ENCODE measurements around the gene WWC1. TPM values are rescaled to one million over a fixed set of nuclear protein-coding genes. Genes with fewer than 3 reads are reported as not detected.

WWC1 gene
- total RNA-seq, 1 experiment from 2014 or later = 108 TPM

DNA sequence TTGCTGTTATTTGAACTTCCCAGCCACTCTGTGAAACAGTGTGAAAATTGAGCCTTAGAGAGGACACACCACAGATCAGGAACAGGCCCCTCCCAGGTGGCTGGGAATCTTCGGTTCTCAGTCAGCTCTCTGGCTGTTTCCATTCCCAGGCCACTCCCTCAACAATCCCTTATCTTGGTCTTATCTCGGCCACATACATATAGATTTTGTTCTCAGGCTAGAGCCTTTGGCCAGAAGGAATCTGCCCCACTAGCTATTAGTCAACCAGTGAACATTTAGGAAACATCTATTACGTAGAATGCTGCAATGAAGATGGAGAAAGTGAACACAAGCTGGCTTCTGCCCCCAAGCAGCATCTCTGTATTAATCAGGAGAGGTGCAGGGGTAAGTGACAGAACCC, 21.0 kb upstream of the WWC1 start:
- ChIA-PET POLR2A (interaction anchor here (0.7 to 1.3 kb wide), 7 partner anchors 12 to 58 kb away, joined by 3 to 11 read pairs (median 3); partner anchors contain the start of gene WWC1), CTCF (interaction anchor here (0.5 to 3.4 kb wide), 13 partner anchors 11 to 188 kb away, joined by 3 to 25 read pairs (median 5); partner anchors contain the start of gene WWC1)
- H3K27ac Mint-ChIP-seq (ENCODE audit: unreplicated experiment) = peak overlapping the region; percentile 86
- H3K9me3 Mint-ChIP-seq (ENCODE audit: unreplicated experiment) = no peaks in the 10 kb centered on the region
- no TSS peak for BruUV-seq (replicated peaks)
- no peak overlapping the region for H3K4me3 ChIP-seq (ENCODE audit: low read depth, low read length)
- no peaks in the 10 kb centered on the region for H3K9me3 ChIP-seq
- intact Hi-C loops (cut with micrococcal nuclease; ENCODE audit: unreplicated experiment) = loop anchor here (1.0 to 10.0 kb wide), 7 partner anchors 18 to 304 kb away; partner anchors contain the start of gene PANK3
- no peaks in the 10 kb centered on the region for H3K36me3 ChIP-seq (ENCODE audit: control insufficient read depth, insufficient read depth, low read length)
- H3K27me3 ChIP-seq (replicated peaks; ENCODE audit: control insufficient read depth, insufficient read depth, low read length) = no peaks in the 10 kb centered on the region
- H3K36me3 Mint-ChIP-seq (ENCODE audit: insufficient read depth, unreplicated experiment) = peaks cover 8% of the 10 kb centered on the region
- H3K27me3 Mint-ChIP-seq (ENCODE audit: insufficient read depth, unreplicated experiment) = no peaks in the 10 kb centered on the region
- TF ChIP-seq, protein P1, sequence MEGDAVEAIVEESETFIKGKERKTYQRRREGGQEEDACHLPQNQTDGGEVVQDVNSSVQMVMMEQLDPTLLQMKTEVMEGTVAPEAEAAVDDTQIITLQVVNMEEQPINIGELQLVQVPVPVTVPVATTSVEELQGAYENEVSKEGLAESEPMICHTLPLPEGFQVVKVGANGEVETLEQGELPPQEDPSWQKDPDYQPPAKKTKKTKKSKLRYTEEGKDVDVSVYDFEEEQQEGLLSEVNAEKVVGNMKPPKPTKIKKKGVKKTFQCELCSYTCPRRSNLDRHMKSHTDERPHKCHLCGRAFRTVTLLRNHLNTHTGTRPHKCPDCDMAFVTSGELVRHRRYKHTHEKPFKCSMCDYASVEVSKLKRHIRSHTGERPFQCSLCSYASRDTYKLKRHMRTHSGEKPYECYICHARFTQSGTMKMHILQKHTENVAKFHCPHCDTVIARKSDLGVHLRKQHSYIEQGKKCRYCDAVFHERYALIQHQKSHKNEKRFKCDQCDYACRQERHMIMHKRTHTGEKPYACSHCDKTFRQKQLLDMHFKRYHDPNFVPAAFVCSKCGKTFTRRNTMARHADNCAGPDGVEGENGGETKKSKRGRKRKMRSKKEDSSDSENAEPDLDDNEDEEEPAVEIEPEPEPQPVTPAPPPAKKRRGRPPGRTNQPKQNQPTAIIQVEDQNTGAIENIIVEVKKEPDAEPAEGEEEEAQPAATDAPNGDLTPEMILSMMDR (IDR thresholded peaks at IDR 0.05; ENCODE audit: insufficient read depth in 1 of 2, low read depth in 1 of 2, low read length in 1 of 2, severe bottlenecking in 1 of 2, unreplicated experiment in 1 of 2) = no peak
- peak; percentile 85 to 91 for DNase-seq
- H3K4me1 Mint-ChIP-seq (ENCODE audit: low read depth, unreplicated experiment) = peaks cover 42% of the 10 kb centered on the region
- H3K4me3 Mint-ChIP-seq (ENCODE audit: unreplicated experiment) = peak overlapping the region; percentile 83
- peaks cover 23% of the 10 kb centered on the region for H3K4me1 ChIP-seq

- H3K9me3 ChIP-seq = no peaks in the 10 kb centered on the region
- no peaks in the 10 kb centered on the region for H3K27me3 ChIP-seq (replicated peaks; ENCODE audit: control insufficient read depth, insufficient read depth, low read length)
- CTCF ChIA-PET = no interaction called here
- intact Hi-C loops (cut with micrococcal nuclease; ENCODE audit: unreplicated experiment) = loop anchor here (10.0 kb wide), 1 partner anchor 301 kb away; the partner anchor contains the start of gene PANK3
- TF ChIP-seq, protein P1 (IDR thresholded peaks at IDR 0.05; ENCODE audit: insufficient read depth in 1 of 2, low read depth in 1 of 2, low read length in 1 of 2, severe bottlenecking in 1 of 2, unreplicated experiment in 1 of 2) = no peak
- Mint-ChIP-seq H3K27me3 (ENCODE audit: insufficient read depth, unreplicated experiment) (no peaks in the 10 kb centered on the region), H3K36me3 (ENCODE audit: insufficient read depth, unreplicated experiment) (peaks cover 8% of the 10 kb centered on the region), H3K27ac (ENCODE audit: unreplicated experiment) (no peak overlapping the region), H3K4me3 (ENCODE audit: unreplicated experiment) (no peak overlapping the region), H3K9me3 (ENCODE audit: unreplicated experiment) (no peaks in the 10 kb centered on the region), H3K4me1 (ENCODE audit: low read depth, unreplicated experiment) (peaks cover 60% of the 10 kb centered on the region)
- POLR2A ChIA-PET = no interaction called here
- H3K4me1 ChIP-seq = peaks cover 44% of the 10 kb centered on the region
- BruUV-seq (replicated peaks) = no TSS peak
- no peak for DNase-seq
- no peaks in the 10 kb centered on the region for H3K36me3 ChIP-seq (ENCODE audit: control insufficient read depth, insufficient read depth, low read length)
- no peak overlapping the region for H3K4me3 ChIP-seq (ENCODE audit: low read depth, low read length)
Measured at GRCh38 chr5:168273056-168273980, 18.1 kb upstream of the WWC1 start.

GRCh38 chr5:168274406-168274805, 17.0 kb upstream of the WWC1 start:
- DNase-seq = no peak
- H3K27ac Mint-ChIP-seq (ENCODE audit: unreplicated experiment) = no peak overlapping the region
- peaks cover 41% of the 10 kb centered on the region for H3K4me1 ChIP-seq
- H3K9me3 Mint-ChIP-seq (ENCODE audit: unreplicated experiment) = no peaks in the 10 kb centered on the region
- peaks cover 53% of the 10 kb centered on the region for H3K4me1 Mint-ChIP-seq (ENCODE audit: low read depth, unreplicated experiment)
- no peaks in the 10 kb centered on the region for H3K27me3 ChIP-seq (replicated peaks; ENCODE audit: control insufficient read depth, insufficient read depth, low read length)
- CTCF ChIA-PET = no interaction called here
- H3K36me3 ChIP-seq (ENCODE audit: control insufficient read depth, insufficient read depth, low read length) = no peaks in the 10 kb centered on the region
- no peak overlapping the region for H3K4me3 ChIP-seq (ENCODE audit: low read depth, low read length)
- intact Hi-C loops (cut with micrococcal nuclease; ENCODE audit: unreplicated experiment) = loop anchor here (10.0 kb wide), 1 partner anchor 300 kb away; the partner anchor contains the start of gene PANK3
- peaks cover 8% of the 10 kb centered on the region for H3K36me3 Mint-ChIP-seq (ENCODE audit: insufficient read depth, unreplicated experiment)
- TF ChIP-seq, protein P1 (IDR thresholded peaks at IDR 0.05; ENCODE audit: insufficient read depth in 1 of 2, low read depth in 1 of 2, low read length in 1 of 2, severe bottlenecking in 1 of 2, unreplicated experiment in 1 of 2) = no peak
- POLR2A ChIA-PET = no interaction called here
- H3K9me3 ChIP-seq = no peaks in the 10 kb centered on the region
- no peaks in the 10 kb centered on the region for H3K27me3 Mint-ChIP-seq (ENCODE audit: insufficient read depth, unreplicated experiment)
- no TSS peak for BruUV-seq (replicated peaks)
- no peak overlapping the region for H3K4me3 Mint-ChIP-seq (ENCODE audit: unreplicated experiment)

All from Caco-2 (cell line).